Activated T-helper 2 cell treated with anti-CD3 and anti-CD28 coated beads, Interferon-gamma antibody, Interleukin-2, Interleukin-4, amounts not matched to agents 10 μg/mL and 5 μg/mL and 100 μg/mL, durations not matched to agents 14 hours and 24 hours and 36 hours (primary cell): ENCODE data around the gene CDH23. TPM values are rescaled to one million over a fixed set of nuclear protein-coding genes. Genes with fewer than 3 reads are reported as not detected.

Source experiments
- DNase-seq: peaks from one replicate; pipeline ENCODE4 v3.0.0; 2021; ENCODE audit warnings: low spot score
- H3K27ac Mint-ChIP-seq: one replicate; pipeline ENCODE4 v1.8.0; 2021; ENCODE audit warnings: mixed read lengths
- H3K27me3 Mint-ChIP-seq: one replicate; pipeline ENCODE4 v1.8.0; 2021; ENCODE audit warnings: low read depth, mixed read lengths
- H3K36me3 Mint-ChIP-seq: one replicate; pipeline ENCODE4 v1.8.0; 2021; ENCODE audit warnings: low read depth, mixed read lengths
- H3K4me1 Mint-ChIP-seq: one replicate; pipeline ENCODE4 v1.8.0; 2021; ENCODE audit warnings: low read depth, mixed read lengths
- H3K4me3 Mint-ChIP-seq: one replicate; pipeline ENCODE4 v1.8.0; 2021; ENCODE audit warnings: low read depth, mild to moderate bottlenecking, moderate library complexity, mixed read lengths
- H3K9me3 Mint-ChIP-seq: one replicate; pipeline ENCODE4 v1.8.0; 2021; ENCODE audit warnings: mixed read lengths
- intact Hi-C: fragments of 100-400 bp; cut with micrococcal nuclease; formaldehyde crosslinking; loops from one replicate; pipeline ENCODE4 v1.15.1; 2023
- total RNA-seq: library from RNA; stranded (reverse); gene quantifications from 2 replicates; pipeline ENCODE4 v1.2.3, GENCODE V29; 2022

CDH23 gene
- total RNA-seq, 1 donor from 2014 or later, result 0.55 TPM

DNA sequence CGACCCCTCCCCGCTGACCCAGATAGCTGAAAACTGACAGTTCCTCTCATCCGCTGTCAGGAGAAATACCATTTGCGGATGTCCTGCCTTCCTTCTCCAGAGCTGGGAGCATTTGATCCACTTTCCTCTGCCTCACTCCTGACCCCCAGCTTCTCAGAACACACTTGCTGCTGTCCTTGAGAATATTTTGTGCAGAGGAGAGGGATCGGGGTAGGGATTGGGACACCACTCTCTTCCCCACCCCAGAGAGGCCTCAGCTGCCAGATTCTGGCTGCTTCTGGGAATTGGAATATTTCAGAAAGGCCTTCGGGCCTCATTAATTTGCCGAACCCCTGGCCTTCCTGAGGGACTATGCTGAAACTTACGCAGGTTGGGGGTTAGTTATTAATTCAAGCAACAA, 225.9 kb downstream of the CDH23 start:
- no peaks in the 10 kb centered on the region for H3K36me3 Mint-ChIP-seq
- H3K4me3 Mint-ChIP-seq, result no peak overlapping the region
- no peaks in the 10 kb centered on the region for H3K9me3 Mint-ChIP-seq
- H3K27me3 Mint-ChIP-seq, result no peaks in the 10 kb centered on the region
- intact Hi-C loops, result no loop called here
- DNase-seq, result no peak
- no peak overlapping the region for H3K27ac Mint-ChIP-seq
- no peaks in the 10 kb centered on the region for H3K4me1 Mint-ChIP-seq

DNA sequence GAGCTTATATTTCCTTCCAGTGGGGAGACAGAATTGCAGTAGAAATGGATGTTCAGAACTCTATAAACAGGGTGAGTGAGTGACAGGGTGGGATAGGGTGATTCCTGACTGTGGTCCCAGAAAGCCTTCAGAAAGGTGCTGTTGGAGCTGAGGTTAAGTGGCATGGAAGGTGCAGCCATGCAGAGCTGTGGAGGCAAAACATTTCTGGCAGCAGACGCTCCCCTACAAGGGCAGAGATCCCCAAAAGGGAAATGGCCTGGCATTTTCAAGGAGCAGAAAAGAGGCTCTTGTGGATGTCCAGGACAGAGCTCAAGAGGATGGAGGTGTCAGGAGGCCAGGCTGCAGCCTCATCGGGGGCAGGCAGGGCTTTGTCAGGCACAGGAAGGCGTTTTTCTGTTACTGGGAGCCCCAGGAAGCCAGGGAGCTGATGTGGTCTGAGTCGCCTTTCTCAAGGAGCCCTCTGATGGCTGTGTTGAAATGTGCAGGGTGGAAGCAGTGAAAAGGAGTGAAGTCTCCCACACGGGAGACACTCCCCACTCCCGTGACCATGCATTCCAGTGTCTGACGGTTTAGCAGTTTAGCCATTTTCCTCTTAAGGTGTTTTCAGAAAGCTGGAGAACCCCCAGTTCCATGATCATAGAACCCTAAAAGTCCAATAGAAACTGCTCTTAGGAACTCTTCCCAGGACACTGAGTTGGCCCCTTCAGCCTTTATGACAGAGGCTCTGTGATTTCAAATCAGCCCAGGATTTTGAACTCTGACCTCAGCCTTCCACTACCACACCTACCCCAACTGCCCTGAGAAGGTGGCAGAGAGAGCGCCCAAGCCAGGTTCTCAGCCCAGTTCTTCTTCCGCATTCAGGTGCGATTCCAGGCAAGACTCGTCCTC, 226.6 kb downstream of the CDH23 start:
- Mint-ChIP-seq H3K9me3 (no peaks in the 10 kb centered on the region), H3K4me1 (no peaks in the 10 kb centered on the region), H3K36me3 (no peaks in the 10 kb centered on the region), H3K27me3 (no peaks in the 10 kb centered on the region), H3K27ac (no peak overlapping the region), H3K4me3 (no peak overlapping the region)
- intact Hi-C loops, result no loop called here
- no peak for DNase-seq

DNA sequence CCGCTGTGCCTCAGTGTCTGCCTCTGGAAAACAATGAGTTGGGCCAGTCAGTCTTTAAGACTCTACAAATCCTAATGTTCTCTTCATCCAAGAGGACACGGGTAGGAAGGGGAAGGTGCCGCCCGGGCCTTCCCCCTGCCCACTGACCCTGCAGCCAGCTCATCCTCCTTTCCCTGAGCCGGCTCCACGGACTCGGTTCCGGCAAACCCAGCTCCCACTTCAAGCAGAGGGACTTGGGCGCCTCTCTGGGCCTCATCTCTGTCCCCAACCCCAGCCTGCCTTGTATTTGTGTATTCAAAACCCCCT, 227.2 kb downstream of the CDH23 start:
- no peak overlapping the region for H3K27ac Mint-ChIP-seq
- no peak for DNase-seq
- intact Hi-C loops, result no loop called here
- no peak overlapping the region for H3K4me3 Mint-ChIP-seq
- H3K36me3 Mint-ChIP-seq, result no peaks in the 10 kb centered on the region
- H3K27me3 Mint-ChIP-seq, result no peaks in the 10 kb centered on the region
- H3K4me1 Mint-ChIP-seq, result no peaks in the 10 kb centered on the region
- no peaks in the 10 kb centered on the region for H3K9me3 Mint-ChIP-seq

DNA sequence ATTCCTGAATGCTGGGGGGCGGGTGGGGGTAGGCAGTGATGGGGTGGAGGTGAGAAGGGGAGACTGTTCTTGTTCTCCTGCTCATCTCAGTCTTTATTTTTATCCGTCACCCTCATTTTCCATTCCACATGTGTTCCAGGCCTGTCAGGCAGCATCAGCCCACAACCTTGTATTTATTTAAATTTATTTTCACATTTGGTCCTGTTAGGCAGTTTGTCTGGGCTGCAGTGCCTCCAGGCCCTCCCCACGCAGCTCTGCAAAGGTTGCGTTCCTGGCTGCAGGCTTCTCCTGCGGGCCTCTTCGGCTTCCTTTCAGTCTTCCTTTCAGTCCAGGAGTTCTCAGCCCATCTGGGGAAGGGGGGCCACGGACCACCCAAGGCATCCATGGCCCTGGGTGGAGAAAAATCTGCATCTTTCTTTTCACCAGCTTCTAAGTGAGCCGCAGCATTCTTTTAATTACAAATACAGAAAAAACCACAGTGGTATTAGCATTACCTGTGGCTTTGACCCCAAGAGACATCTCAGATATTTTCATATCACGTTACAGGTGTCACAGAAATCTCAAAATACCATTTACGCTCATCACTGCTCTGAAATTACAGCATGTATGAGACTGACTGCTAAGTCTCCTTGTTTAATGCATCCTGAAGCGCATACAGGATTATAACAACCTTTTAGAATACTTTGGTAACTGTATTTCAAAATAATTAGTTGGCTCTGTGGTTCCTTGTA, 228.9 kb downstream of the CDH23 start:
- intact Hi-C loops, result no loop called here
- Mint-ChIP-seq H3K27me3 (no peaks in the 10 kb centered on the region), H3K4me1 (no peaks in the 10 kb centered on the region), H3K36me3 (no peaks in the 10 kb centered on the region), H3K27ac (no peak overlapping the region), H3K9me3 (no peaks in the 10 kb centered on the region), H3K4me3 (no peak overlapping the region)
- no peak for DNase-seq

DNA sequence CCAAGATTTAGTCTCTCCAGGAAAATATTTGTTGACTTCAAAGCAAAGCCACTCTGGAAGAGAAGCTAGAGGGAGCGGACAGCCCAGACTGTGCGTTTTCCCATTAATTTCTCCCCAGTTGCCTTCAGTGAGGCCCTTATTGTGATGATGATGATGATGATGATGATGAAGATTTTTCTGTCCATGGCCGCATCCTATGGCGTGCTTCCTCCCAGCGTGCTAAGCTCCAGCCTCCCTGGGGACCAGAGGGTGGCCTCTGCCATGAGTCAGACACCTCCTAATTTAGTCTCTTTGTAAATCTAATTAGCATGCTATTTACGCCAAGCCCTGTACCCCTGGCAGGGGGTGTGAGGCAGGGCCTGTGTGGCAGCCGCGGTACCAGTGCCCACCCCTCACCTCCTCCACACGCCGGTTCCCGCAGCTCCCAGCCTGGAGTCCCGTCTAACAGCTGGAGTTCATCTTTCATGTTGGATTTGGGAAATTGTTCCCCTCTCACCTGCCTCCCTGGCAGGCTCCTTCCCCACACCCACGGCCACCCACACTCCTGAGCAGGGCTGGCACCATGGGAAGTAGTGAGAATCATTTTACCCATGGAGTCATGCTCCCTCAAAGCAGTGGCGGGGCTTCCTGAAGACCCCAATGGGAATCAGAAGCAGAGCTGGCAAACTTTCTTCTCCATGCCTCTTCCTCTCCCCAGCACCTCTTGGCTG, 230.7 kb downstream of the CDH23 start:
- no peak overlapping the region for H3K27ac Mint-ChIP-seq
- H3K27me3 Mint-ChIP-seq, result peaks cover 2% of the 10 kb centered on the region
- no peaks in the 10 kb centered on the region for H3K4me1 Mint-ChIP-seq
- H3K9me3 Mint-ChIP-seq, result no peaks in the 10 kb centered on the region
- no peaks in the 10 kb centered on the region for H3K36me3 Mint-ChIP-seq
- H3K4me3 Mint-ChIP-seq, result no peak overlapping the region
- DNase-seq, result no peak
- intact Hi-C loops, result no loop called here

DNA sequence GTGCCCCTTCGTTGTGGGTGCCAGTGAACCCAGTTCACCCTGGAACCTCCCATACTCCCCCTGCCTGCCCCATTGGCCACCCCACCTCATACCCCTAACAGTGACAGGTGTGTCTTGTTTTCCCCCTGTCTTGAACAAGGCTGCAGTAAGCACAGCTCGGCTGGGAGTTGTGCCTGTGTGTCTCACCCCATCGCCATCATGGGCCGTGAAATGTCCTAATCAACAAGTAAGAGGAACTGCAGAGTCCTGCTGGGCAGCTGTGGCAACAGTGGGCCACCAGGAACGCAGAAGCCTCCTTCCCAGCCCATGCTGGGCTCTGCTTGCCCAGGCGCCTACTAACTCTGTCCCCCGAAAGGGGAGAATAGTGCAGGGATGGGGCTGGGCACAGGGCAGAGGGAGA, 231.2 kb downstream of the CDH23 start:
- Mint-ChIP-seq H3K27ac (no peak overlapping the region), H3K27me3 (peaks cover 2% of the 10 kb centered on the region), H3K36me3 (no peaks in the 10 kb centered on the region), H3K9me3 (no peaks in the 10 kb centered on the region), H3K4me3 (no peak overlapping the region), H3K4me1 (no peaks in the 10 kb centered on the region)
- intact Hi-C loops, result no loop called here
- DNase-seq, result no peak

DNA sequence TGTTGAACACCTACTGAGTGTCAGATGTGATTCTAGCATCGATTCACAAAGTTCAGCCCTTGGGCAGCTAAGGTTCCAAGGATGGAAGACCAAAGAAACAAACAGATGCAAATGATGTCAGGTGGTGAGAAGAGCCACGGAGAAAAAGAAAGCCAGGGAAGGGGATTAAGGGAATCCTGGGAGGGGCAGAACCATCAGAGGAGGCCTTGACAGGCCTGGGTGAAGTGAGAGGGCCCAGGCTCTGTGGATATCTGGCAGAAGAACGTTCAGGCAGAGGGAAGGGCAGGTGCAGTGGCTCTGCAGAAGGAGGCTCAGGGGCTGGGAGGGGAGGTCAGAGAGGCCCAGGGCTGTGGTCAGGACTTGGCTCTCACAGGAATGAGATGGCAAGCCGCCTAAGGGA, 232.4 kb downstream of the CDH23 start:
- Mint-ChIP-seq H3K9me3 (no peaks in the 10 kb centered on the region), H3K27me3 (peaks cover 3% of the 10 kb centered on the region), H3K27ac (no peak overlapping the region), H3K4me3 (no peak overlapping the region), H3K36me3 (no peaks in the 10 kb centered on the region), H3K4me1 (no peaks in the 10 kb centered on the region)
- DNase-seq, result no peak
- intact Hi-C loops, result no loop called here

DNA sequence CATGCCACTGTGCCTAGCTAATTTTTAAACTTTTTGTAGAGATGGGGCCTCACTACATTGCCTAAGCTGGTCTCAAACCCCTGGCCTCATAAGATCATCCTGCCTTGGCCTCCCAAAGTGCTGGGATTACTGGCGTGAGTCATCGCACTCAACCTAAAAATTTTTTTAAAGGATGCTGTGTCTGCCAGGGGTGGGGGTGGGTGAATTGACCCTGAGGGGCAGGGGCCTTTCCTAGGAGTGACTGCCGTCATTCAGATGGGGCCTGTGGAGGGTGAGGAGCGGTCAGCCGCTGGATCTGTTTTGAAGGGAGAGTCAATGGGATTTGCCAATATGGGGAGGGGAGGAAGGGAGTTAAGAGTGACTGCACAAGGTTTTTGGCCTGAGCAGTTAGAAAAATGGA, 233.4 kb downstream of the CDH23 start:
- Mint-ChIP-seq H3K4me1 (no peaks in the 10 kb centered on the region), H3K27me3 (peaks cover 3% of the 10 kb centered on the region), H3K36me3 (no peaks in the 10 kb centered on the region), H3K4me3 (no peak overlapping the region), H3K9me3 (no peaks in the 10 kb centered on the region), H3K27ac (no peak overlapping the region)
- DNase-seq, result no peak
- intact Hi-C loops, result no loop called here

DNA sequence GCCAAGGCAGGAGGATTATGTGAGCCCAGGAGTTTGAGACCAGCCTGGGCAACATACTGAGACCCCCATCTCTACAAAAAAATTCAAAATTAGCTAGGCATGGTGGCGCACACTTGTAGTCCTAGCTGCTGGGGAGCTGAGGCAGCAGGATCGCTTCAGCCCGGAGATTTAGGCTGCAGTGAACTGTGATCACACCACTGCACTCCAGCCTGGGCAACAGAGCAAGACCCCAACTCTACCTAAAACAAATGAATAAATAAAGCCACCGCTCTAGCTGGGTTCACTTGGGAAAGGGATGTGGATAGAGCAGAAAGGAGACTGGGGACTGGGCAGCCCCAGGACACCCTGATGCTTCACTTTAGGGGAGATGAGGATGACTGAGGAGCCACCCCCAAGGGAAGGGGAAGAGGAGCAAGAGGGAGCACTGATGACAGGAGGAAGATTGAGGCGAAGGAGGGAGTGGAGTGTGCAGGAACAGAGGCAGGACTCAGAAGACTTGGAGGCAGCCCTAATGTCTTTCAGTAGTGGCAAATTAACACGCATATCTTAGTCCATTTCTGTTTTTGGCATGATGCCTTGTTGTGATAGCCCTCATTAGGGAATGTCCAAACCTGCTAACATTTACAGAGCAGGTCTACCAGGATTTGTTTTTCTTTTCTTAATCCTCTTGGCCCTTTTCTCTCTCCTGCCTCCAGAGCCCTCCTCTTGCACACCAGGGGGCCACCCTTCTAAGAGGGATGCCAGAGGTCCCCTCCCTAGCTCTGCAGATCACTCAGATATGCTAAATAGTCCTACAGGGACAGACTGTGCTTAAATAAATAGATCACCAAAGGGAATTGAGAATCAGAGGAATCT, 234.5 kb downstream of the CDH23 start:
- Mint-ChIP-seq H3K27ac (no peak overlapping the region), H3K36me3 (no peaks in the 10 kb centered on the region), H3K4me1 (no peaks in the 10 kb centered on the region), H3K27me3 (peaks cover 5% of the 10 kb centered on the region), H3K4me3 (no peak overlapping the region), H3K9me3 (no peaks in the 10 kb centered on the region)
- DNase-seq, result no peak
- intact Hi-C loops, result no loop called here

DNA sequence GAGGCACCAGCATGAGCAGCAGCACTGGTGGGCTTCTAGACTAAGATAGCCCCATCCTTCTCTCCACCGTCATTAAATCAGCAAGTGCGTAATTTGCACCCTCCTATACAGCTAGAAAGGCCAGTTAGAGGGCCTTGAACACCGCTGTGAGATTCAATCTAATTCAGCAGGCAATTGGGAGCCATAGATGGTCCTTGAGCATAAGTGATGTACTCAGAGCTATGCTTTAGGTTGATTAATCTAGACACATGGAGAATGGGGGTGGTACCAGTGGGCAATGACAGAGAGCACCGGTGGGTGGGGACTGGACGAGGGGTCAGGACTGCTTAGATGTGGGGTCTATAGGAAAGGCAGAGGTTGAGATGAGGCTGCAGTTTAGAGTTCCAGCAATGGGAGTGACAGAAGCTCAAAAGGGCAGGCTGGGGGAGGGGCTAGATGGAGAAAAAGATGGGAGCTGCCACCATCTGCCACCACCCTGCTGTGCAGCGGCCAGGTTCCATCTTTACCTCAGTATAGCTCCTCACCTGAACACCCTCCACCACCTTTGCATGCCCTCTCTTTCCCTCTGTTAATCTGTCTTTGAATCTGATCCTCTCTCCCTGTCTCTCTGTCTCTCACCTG, 235.6 kb downstream of the CDH23 start:
- Mint-ChIP-seq H3K36me3 (no peaks in the 10 kb centered on the region), H3K9me3 (no peaks in the 10 kb centered on the region), H3K4me3 (no peak overlapping the region), H3K27ac (no peak overlapping the region), H3K27me3 (peaks cover 5% of the 10 kb centered on the region), H3K4me1 (no peaks in the 10 kb centered on the region)
- DNase-seq, result no peak
- intact Hi-C loops, result no loop called here

DNA sequence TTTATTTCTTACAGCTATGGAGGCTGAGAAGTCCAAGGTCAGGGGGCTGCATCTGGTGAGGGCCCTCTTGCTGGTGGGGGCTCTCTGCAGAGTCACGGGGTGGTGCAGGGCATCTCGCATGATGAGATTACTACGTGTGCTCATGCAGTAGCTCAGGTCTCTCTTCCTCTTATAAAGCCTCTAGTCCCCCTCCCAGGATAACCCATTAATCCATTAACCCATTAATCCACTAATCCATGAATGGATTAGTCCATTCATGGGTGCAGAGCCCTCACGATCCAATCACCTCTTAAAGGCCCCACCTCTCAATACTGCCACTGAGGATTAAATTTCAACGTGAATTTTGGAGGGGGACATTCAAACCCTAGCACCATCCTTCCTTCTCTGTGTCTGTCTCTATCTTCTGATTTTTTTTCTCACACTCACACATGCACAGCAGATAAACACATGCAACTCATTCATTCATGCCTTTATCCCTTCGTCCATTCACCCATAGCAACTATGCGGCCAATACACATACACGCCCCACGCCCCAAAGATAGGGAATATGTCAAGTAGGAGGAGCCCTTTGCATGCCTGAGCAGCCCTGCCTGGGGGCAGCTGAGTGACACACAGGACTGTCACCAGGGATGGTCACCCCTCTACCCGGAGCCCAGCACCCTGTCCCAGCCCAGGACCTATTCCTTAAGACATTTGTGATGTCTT, 236.3 kb downstream of the CDH23 start:
- intact Hi-C loops, result no loop called here
- no peak overlapping the region for H3K27ac Mint-ChIP-seq
- DNase-seq, result no peak

DNA sequence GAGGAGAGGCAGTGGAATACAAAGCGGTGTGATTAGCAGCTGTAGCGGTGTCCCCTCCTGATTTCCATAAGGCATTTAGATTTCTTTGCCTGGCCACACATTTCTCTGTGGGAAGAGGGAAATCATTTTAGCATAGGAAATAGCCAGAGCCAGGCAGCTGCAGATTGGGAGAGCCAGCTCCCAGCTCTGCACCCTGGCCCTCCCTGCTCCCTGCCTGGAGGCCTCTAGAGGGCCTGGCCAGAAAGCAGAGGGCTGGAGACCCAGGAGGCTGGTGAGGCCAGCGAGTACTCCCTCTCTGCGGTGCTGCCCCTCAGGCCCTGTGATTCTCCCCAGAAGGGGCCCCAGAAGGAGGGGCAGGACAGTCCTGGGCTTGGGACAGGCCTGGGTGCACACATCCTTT, 237.2 kb downstream of the CDH23 start:
- intact Hi-C loops, result no loop called here
- no peaks in the 10 kb centered on the region for H3K36me3 Mint-ChIP-seq
- H3K9me3 Mint-ChIP-seq, result no peaks in the 10 kb centered on the region
- H3K27ac Mint-ChIP-seq, result no peak overlapping the region
- H3K4me1 Mint-ChIP-seq, result peaks cover 5% of the 10 kb centered on the region
- H3K4me3 Mint-ChIP-seq, result no peak overlapping the region
- peaks cover 5% of the 10 kb centered on the region for H3K27me3 Mint-ChIP-seq
- no peak for DNase-seq

More for the DNA sequence above, 236.3 kb downstream of the CDH23 start:
- Mint-ChIP-seq H3K9me3 (no peaks in the 10 kb centered on the region), H3K27me3 (peaks cover 5% of the 10 kb centered on the region), H3K4me1 (peaks cover 3% of the 10 kb centered on the region), H3K36me3 (no peaks in the 10 kb centered on the region), H3K4me3 (no peak overlapping the region)
